WTC11 (cell line): ENCODE results near the gene MRPL55. TPM values are rescaled to one million over a fixed set of nuclear protein-coding genes. Genes with fewer than 3 reads are reported as not detected.

Experiments used
- ATAC-seq: fragments of 200-7000 bp; cut with Tn5 transposase; 2 replicates; pipeline ENCODE4 v1.10.0; 2021; ENCODE audit warnings: mild to moderate bottlenecking, moderate library complexity
- CTCF ChIA-PET: fragments of 300-600 bp; sonication (Branson Sonifier 250); formaldehyde crosslinking; loops from one replicate; lab custom pipeline; 2021; ENCODE audit warnings: antibody characterized with exemption; lab: Charles Lee
- POLR2A ChIA-PET: fragments of 350-600 bp; sonication (Branson Sonifier 250); formaldehyde crosslinking; loops from one replicate; lab custom pipeline; 2021; ENCODE audit warnings: antibody characterized with exemption; lab: Charles Lee
- DNase-seq: peaks from one replicate; pipeline ENCODE4 v3.0.0; 2021; ENCODE audit warnings: low spot score
- H3K27ac Mint-ChIP-seq: 2 replicates; pipeline ENCODE4 v1.8.0; 2021; ENCODE audit warnings: mixed read lengths
- H3K27me3 Mint-ChIP-seq: 2 replicates; pipeline ENCODE4 v1.8.0; 2021; ENCODE audit warnings: low read depth, mild to moderate bottlenecking, moderate library complexity, mixed read lengths
- H3K36me3 Mint-ChIP-seq: 2 replicates; pipeline ENCODE4 v1.8.0; 2021; ENCODE audit warnings: mixed read lengths
- H3K4me1 Mint-ChIP-seq: 2 replicates; pipeline ENCODE4 v1.8.0; 2022; ENCODE audit warnings: mixed read lengths
- H3K4me3 Mint-ChIP-seq: 2 replicates; pipeline ENCODE4 v1.8.0; 2021; ENCODE audit warnings: mild to moderate bottlenecking, moderate library complexity, mixed read lengths
- H3K9me3 Mint-ChIP-seq: 2 replicates; pipeline ENCODE4 v1.8.0; 2021; ENCODE audit warnings: mixed read lengths
- AR ChIP-seq: fragments of 250-450 bp; sonication (Bioruptor Pico); IDR thresholded peaks from 2 replicates; pipeline ENCODE4 v1.9.0; 2021; ENCODE audit warnings: mild to moderate bottlenecking
- CREM ChIP-seq: sonication (generic); formaldehyde crosslinking; IDR thresholded peaks from 2 replicates; pipeline ENCODE4 v1.8.1; 2022; ENCODE audit warnings: mild to moderate bottlenecking, missing genetic modification reagents, moderate library complexity
- E2F1 ChIP-seq: sonication (generic); formaldehyde crosslinking; IDR thresholded peaks from 2 replicates; pipeline ENCODE4 v1.8.0; 2022; ENCODE audit warnings: mild to moderate bottlenecking, missing genetic modification reagents
- FOXP1 ChIP-seq: sonication (generic); formaldehyde crosslinking; IDR thresholded peaks from 2 replicates; pipeline ENCODE4 v1.8.0; 2022; ENCODE audit warnings: missing genetic modification reagents, mild to moderate bottlenecking, moderate library complexity, borderline replicate concordance
- HMGXB4 ChIP-seq: sonication (generic); formaldehyde crosslinking; IDR thresholded peaks from 2 replicates; pipeline ENCODE4 v1.8.1; 2023; ENCODE audit warnings: mild to moderate bottlenecking, moderate library complexity, missing genetic modification reagents
- OVOL2 ChIP-seq: fragments of 250-450 bp; sonication (Bioruptor Pico); IDR thresholded peaks from 2 replicates; pipeline ENCODE4 v1.9.0; 2021; ENCODE audit warnings: mild to moderate bottlenecking, borderline replicate concordance
- ZNF121 ChIP-seq: sonication (generic); formaldehyde crosslinking; IDR thresholded peaks from 2 replicates; pipeline ENCODE4 v1.8.0; 2023; ENCODE audit warnings: missing genetic modification reagents
- ZNF425 ChIP-seq: fragments of 250-450 bp; sonication (Bioruptor Pico); conservative IDR thresholded peaks from 2 replicates; pipeline ENCODE4 v1.9.0; 2021; ENCODE audit warnings: mild to moderate bottlenecking
- total RNA-seq: library from RNA; stranded (reverse); gene quantifications from 3 replicates; pipeline ENCODE4 v1.2.3, GENCODE V29; 2021
- TF ChIP-seq, protein P1 (sequence below): sonication (generic); formaldehyde crosslinking; IDR thresholded peaks from 2 replicates; pipeline ENCODE4 v1.8.1; 2022; ENCODE audit warnings: mild to moderate bottlenecking, missing genetic modification reagents, moderate library complexity, borderline replicate concordance
- TF ChIP-seq, protein P2 (sequence below): sonication (generic); formaldehyde crosslinking; IDR thresholded peaks from 2 replicates; pipeline ENCODE4 v1.8.1; 2023; ENCODE audit warnings: mild to moderate bottlenecking, missing genetic modification reagents, moderate library complexity

The MRPL55 gene
- total RNA-seq, 1 experiment from 2014 or later, result 66.9 TPM

DNA sequence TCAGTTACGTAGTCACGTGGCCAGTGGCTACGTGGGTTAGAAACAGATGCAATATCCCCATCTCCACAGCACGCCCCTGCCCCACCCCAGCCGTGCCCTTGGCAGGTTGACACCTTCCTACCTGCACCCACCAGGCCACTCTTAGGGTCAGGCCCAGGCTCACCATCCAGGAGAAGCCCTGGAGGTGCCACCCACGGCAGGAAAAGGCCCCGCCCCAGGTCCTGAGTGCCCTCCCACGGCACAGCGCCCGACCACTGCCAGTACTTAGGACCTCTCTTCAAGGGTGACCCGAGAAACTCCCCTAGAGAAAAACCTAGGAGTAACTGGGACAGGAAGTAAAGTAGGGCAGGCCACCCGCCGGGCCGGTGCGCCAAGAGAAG lies 7.5 kb downstream of the MRPL55 start:
- H3K4me3 Mint-ChIP-seq, result peak overlapping the region; percentile 50
- peaks cover 5% of the 10 kb centered on the region; the same call in 1 of the 2 replicates for H3K27me3 Mint-ChIP-seq
- POLR2A ChIA-PET, result interaction anchor here (0.6 kb wide), 1 partner anchor 357 kb away, joined by 3 read pairs; a partner anchor contains a TSS
- no peak for ATAC-seq
- no peaks in the 10 kb centered on the region for H3K9me3 Mint-ChIP-seq
- CTCF ChIA-PET, result interaction anchor here (0.7 to 1.5 kb wide), 4 partner anchors 20 to 103 kb away, joined by 3 to 14 read pairs (median 7); no protein-coding TSS in a partner anchor
- peaks cover 33% of the 10 kb centered on the region for H3K36me3 Mint-ChIP-seq
- TF ChIP-seq HMGXB4 (CRISPR knock-in tag), result no peak
- TF ChIP-seq ZNF425 (CRISPR knock-in tag), result no peak
- H3K4me1 Mint-ChIP-seq, result peaks cover 13% of the 10 kb centered on the region
- H3K27ac Mint-ChIP-seq, result no peak overlapping the region
- DNase-seq, result no peak

- Mint-ChIP-seq H3K9me3 (no peaks in the 10 kb centered on the region), H3K4me3 (peak overlapping the region; percentile 50), H3K27me3 (peaks cover 5% of the 10 kb centered on the region; the same call in 1 of the 2 replicates), H3K27ac (no peak overlapping the region; the same call in 1 of the 2 replicates)
- CTCF ChIA-PET, result interaction anchor here (1.3 to 1.7 kb wide), 3 partner anchors 19 to 102 kb away, joined by 4 to 14 read pairs (median 4); partner anchors contain the start of gene ARF1
- POLR2A ChIA-PET, result interaction anchor here (1.0 kb wide), 1 partner anchor 95 kb away, joined by 3 read pairs; no protein-coding TSS in a partner anchor
- ATAC-seq, result no peak
- TF ChIP-seq ZNF121 (CRISPR knock-in tag) (no peak), OVOL2 (CRISPR knock-in tag) (no peak), HMGXB4 (CRISPR knock-in tag) (no peak), FOXP1 (CRISPR knock-in tag) (0 out of 2 replicates have a peak, but pooled peaks have one; percentile 24), AR (CRISPR knock-in tag) (no peak)
- TF ChIP-seq, protein P1, sequence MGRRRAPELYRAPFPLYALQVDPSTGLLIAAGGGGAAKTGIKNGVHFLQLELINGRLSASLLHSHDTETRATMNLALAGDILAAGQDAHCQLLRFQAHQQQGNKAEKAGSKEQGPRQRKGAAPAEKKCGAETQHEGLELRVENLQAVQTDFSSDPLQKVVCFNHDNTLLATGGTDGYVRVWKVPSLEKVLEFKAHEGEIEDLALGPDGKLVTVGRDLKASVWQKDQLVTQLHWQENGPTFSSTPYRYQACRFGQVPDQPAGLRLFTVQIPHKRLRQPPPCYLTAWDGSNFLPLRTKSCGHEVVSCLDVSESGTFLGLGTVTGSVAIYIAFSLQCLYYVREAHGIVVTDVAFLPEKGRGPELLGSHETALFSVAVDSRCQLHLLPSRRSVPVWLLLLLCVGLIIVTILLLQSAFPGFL (CRISPR knock-in tag), result no peak
- TF ChIP-seq, all 79 proteins: peak for 1
- Mint-ChIP-seq H3K4me1 (peaks cover 13% of the 10 kb centered on the region), H3K36me3 (peaks cover 29% of the 10 kb centered on the region)
- DNase-seq, result no peak
These were observed 8.1 kb downstream of the MRPL55 start for GRCh38 chr1:228100822-228101613.

- no peak for DNase-seq
- H3K4me3 Mint-ChIP-seq, result no peak overlapping the region
- no peak overlapping the region; the same call in 1 of the 2 replicates for H3K27ac Mint-ChIP-seq
- ChIA-PET CTCF (interaction anchor here (1.2 to 1.9 kb wide), 3 partner anchors 17 to 100 kb away, joined by 4 to 6 read pairs (median 6); partner anchors contain the start of gene ARF1), POLR2A (interaction anchor here (0.6 kb wide), 1 partner anchor 59 kb away, joined by 3 read pairs; no protein-coding TSS in a partner anchor)
- peaks cover 14% of the 10 kb centered on the region for H3K4me1 Mint-ChIP-seq
- no peak for TF ChIP-seq E2F1 (CRISPR knock-in tag)
- TF ChIP-seq, protein P2, sequence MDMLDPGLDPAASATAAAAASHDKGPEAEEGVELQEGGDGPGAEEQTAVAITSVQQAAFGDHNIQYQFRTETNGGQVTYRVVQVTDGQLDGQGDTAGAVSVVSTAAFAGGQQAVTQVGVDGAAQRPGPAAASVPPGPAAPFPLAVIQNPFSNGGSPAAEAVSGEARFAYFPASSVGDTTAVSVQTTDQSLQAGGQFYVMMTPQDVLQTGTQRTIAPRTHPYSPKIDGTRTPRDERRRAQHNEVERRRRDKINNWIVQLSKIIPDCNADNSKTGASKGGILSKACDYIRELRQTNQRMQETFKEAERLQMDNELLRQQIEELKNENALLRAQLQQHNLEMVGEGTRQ (CRISPR knock-in tag), result no peak
- TF ChIP-seq CREM (CRISPR knock-in tag), result 0 out of 2 replicates have a peak, but pooled peaks have one; percentile 28
- H3K36me3 Mint-ChIP-seq, result peaks cover 39% of the 10 kb centered on the region
- H3K9me3 Mint-ChIP-seq, result peaks cover 8% of the 10 kb centered on the region
- ATAC-seq, result no peak
- peaks cover 5% of the 10 kb centered on the region; the same call in 1 of the 2 replicates for H3K27me3 Mint-ChIP-seq
These were observed 9.8 kb downstream of the MRPL55 start for GRCh38 chr1:228099331-228099732.
